HG03196 (cell line): ENCODE data around the gene KIAA0513.
"Not testable (repeated sequence)": the region's sequence is repeated elsewhere in the genome, so short reads cannot be mapped to it uniquely, and the experiment has no call there.

ENCODE experiments used
- ATAC-seq: cut with Tn5 transposase; IDR thresholded peaks from one replicate; pipeline ENCODE4 v1.9.1; 2021; ENCODE audit not compliant: unreplicated experiment

Gene KIAA0513

GRCh38 chr16:85028685-85029407 is 1.3 kb downstream of the KIAA0513 start:
- ATAC-seq: no peak

DNA sequence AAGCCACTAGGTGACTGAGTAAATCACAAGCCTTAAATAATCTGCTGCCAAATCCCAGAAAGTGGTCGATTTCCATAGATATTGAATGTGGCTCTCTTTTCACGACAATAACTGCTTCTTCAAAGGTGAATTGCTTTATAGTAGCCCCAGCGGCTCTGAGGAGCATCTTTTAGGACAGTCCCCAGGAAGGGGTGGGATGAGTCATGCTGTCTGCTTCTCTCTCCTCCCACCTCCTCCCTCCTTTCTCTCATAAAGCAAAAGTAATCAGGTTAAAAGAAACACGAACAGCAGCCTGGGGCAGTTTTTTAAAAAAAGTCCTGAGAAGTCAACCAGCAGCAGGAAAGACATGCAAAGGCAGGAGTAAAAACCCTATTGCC is 1.8 kb downstream of the KIAA0513 start:
- ATAC-seq: peak; percentile 35

DNA sequence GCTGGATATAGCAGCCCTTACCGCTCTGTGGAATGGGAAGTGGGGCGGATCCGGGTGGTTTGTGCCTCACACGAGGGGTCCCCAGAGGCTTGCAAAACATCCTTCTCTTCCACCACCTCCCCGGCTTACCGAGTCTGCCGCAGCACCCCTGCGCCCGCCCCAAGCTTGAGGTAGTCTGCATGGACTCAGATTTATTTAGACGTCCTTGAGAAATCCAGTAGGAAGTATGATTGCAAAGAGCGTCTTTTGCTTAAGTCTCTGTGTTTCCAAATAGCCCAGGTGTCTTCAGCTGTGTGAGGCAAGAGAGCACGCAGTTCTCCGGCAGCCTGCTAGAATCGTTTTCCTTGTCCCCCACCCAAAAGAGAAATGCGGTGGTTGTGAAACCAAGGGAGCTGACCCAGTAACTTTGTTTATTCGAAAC is 2.4 kb downstream of the KIAA0513 start:
- no peak for ATAC-seq

GRCh38 chr16:85031451-85031850 is 3.9 kb downstream of the KIAA0513 start:
- ATAC-seq: no peak

- ATAC-seq: not testable (repeated sequence)
Measured at GRCh38 chr16:85032187-85032586, 4.6 kb downstream of the KIAA0513 start.

DNA sequence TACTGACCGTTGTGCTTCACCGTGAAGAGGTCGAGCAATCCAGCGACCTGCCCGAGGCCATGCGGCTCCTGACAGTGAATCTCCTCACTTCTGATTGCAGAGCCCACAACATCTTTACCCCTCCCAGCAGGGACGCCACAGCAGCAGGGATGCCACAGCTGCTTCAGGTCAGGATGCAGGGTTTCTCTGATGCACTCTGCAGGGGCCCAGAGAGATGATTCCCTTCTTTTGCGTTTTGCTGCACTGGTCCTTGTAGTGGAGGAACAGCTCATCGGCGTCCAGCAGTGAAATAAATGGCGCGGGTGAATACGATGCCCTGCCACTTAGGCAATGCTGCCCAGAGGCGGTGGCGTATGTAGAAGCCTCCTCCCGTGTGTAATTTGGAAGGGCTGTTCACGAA is 5.6 kb downstream of the KIAA0513 start:
- no peak for ATAC-seq

DNA sequence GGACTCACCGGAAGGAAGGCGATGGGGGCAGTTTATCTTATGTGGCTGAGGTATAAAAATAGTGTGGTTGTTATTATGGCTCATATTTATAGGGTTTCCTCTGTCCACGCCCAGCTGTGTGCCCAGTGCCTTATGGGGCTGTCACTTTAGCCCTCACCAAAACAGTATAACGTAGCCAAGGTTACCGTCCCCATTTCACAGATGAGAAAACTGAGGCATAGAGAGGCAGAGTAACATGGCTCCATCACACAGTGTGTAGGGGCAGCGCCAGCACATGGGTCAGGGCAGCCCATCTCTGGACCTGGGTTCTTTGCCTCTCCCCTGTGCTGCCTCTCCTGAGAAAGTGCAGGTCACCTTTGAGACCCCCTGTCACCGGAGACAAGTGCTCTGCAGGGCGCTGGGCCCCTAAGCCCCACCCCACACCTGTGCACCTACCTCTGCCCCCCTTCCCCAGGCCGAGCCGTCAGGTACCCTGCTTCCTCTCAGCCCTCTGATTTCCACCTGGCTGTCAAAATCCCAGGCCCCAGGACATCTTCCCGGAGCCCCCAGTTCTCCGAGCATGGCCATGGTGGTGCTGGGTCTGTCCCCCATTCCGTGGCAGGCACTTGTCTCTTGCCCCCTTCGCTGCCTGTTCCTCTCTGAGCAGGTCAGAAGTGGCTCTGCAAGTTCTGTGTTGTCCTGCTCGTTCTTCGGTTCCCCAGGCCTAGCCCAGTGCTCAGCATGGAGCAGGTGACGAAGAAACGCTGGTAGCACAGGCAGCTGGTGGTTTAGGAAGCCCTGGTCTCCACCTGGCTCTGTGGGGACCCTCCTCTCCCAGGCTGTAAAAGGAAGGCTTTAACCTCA is 7.2 kb downstream of the KIAA0513 start:
- ATAC-seq: no peak

DNA sequence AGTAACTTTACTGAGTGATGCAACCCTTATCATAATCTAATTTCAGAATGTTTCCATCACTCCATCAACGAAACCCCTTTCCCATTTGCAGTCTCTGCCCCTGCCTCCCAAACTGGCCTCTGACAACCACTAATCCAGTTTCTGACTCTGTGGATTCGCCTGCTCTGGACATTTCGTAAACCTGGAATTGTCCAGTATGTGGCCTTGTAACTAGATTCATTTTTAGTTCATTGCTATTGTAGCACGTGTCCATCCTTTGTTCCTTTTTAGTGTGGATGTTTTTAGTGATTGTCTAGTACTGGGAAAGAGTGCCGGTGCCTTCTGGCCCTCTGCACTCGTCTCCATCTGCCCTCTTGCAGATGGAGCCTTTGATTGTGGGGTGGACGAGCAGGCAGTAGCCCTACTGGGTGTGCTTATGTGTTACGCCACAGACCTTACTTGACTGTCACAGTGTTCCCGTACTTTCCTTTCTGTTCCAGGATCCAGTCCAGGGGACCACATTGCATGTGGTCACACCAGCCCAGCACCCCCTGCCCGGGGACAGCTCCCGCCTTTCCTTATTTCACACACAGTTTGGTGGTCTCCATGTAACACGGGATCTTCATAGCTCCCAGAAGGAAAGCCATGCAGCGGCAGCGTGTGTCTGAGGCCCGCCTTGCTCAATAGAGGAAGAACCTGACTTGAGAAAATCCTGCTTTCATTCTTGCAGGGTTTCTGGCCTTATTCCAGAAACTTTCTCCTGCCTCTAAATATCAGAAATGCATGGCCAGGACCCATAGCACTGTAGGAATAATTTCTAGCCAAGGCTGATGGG is 8.8 kb downstream of the KIAA0513 start:
- ATAC-seq: no peak

- ATAC-seq: no peak
Measured at GRCh38 chr16:85037050-85037410, 9.4 kb downstream of the KIAA0513 start.

DNA sequence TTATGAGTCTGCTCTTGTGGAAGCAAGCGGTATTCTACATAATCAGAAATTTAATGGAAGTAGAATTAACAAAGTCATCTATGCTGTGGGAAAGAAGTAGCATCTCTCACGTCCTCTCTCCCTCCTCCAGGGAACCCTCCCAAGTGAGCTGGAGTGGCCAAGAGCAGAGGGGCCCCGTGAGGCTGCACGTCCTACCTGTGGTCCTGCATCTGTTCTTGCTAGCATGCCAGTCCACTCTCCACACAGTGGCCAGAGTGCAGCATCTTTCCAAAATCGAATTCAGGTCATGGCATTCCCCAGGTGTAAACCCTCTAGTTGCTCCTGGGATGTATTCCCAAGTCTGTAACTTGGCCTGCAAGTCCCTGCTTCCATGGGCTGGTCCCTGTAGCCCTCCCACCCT is 10.1 kb downstream of the KIAA0513 start:
- no peak for ATAC-seq

- no peak for ATAC-seq
Measured at GRCh38 chr16:85040685-85041084, 13.1 kb downstream of the KIAA0513 start.

DNA sequence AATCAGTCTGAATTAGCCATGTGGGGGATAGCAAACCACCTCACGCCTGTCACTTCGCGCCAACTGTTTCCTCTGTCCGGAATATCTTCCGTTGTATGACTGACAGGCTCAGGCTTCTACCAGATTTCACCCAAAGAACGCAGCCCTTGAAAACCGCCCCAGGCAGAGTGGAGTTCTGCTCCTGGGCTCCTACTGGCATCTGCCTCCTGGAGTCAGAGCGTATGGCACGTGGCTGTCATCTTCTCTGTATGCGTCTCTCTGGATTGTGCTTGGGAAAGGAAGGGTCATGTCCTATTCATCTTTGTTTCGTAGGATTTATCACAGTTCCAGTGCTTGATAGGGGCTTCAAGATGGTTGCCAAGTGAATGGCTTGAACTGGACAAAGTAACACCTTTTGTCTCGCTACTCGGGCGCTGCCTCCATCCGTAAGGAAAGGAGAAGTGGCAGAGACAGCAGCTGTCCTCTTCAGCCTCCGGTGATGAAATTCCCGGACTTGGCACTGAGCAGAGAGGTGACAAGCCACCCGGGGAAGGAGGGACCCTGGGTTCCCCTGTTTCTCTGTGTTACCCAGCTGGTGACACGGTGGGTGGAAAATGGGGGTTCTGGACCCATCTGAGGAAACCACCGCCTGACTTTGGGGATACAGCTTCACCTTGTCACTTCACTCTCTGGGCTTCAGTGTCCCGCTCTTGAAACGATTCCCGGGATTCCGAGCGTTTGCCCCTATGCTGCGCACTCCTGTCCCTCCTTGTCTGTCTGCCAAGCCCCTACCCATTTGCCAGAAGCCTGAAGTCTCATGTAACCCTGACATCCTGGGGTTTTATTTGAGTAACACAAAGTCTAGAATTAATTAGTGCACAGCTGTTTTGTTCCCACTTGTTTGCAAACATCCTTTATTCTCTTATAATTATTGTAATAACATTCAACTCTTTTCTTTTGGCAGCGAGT is 13.9 kb downstream of the KIAA0513 start:
- no peak for ATAC-seq

GRCh38 chr16:85042167-85042526 is 14.6 kb downstream of the KIAA0513 start:
- ATAC-seq: no peak

DNA sequence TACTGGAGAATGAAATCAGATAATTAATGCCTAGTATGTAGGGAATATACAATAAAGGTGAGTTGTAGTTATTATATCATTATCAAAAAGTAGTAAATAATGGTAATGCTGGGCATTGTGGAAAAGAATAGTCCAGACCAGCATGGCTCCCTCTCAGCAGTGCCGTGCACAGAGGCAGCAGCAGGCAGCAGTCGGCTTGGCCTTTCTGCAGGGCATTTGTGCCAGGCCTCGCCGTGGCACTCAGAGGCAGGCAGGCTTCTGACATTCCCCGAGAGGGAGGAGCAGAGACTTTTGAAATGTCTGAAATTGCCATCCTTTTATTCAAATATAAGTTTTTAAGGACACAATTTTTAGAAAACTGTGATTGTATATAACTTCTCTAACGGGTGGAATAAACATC is 15.0 kb downstream of the KIAA0513 start:
- ATAC-seq: no peak

DNA sequence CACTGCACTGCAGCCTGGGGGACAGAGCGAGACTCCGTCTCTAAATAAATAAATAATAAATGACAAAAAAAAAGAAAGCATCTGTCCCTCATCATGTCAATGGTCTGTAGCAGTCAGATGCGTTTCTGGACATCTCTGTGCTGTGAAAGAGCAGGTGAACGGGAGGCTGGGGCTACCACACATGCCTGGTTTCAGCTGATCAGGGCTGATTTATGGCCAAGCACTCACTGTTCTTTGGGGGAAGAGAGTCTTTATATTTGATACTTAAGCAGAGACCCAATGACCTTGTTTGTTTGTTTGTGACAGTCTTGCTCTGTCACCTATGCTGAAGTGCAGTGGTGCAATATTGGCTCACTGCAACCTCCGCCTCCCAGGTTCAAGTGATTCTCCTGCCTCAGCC is 17.5 kb downstream of the KIAA0513 start:
- ATAC-seq: no peak

- no peak for ATAC-seq
Measured at GRCh38 chr16:85045641-85046471, 18.3 kb downstream of the KIAA0513 start.

DNA sequence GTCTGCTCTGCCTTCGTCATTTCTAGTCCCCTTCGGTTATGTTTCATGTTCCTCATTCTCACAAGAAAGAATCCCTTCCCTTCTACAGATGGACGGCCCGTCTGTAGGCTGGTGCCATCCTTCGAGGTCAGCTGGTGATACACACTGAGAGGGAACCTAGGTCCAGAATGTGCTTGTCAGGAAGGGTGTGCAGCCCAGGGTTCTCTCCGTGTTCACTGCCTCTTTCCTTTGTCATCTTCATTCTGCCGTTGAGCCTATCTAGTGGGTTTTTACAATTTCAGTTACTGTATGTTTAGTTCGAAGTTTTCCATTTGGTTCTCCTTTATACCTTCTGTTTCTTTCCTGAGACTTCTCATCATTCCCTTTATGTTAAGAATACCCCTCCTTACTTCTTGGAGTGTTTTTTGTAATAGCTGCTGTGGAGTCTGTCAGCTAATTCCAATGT is 18.9 kb downstream of the KIAA0513 start:
- ATAC-seq: no peak

DNA sequence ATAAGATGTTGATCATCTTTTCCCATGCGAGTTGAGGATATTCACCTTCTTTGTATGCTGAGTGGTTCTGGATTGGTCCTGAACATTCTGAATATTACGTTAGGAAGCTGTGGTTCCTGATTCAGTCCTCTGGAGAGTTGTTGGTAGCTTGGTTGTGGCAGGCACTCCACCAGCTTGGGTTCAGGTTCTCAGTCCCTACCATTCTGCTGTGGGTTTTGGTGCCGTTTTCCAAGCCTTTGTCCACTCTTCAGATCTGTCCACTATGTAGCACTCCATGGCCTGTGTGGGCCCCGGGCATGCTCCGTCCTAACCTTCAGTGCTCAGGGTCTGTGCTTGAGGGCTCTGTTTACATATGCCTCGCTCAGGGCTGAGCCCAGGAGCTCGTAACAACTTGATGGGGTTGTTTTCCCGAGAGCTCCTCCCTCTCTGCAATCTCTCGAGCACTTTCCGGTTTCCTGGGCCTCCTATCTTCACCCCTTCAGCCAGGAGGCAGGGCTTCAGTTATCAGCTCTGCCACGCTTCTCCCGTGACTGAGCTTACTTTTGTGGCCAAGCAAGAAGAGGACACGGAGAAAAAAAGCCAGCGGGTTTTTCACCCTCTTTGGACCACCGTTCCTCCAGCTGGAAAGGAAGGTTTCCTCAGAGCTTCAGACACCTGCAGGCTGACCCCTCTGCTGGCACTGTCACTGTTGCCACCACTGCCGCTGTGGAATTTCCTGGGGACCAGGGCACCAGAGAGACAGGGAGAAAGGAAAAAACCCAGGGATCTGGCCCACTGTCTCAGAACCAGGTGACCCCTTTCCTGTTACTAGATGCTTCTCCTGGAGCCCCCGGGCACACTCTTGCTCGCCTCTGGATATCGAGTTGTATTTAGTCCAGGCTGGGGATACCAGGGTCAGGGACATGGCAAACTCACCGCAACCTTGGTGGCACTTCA is 19.6 kb downstream of the KIAA0513 start:
- no peak for ATAC-seq
